Femur (tissue), 1 donor: ENCODE results near the gene TMEM33.
A peak's percentile ranks its signal among the peaks of the same experiment; 100 is the strongest.
"Not testable (repeated sequence)": the region's sequence is repeated elsewhere in the genome, so short reads cannot be mapped to it uniquely, and the experiment has no call there.

Experiments used
- DNase-seq: peaks from one replicate; pipeline ENCODE4 v3.0.0-alpha.2; 2017

Gene TMEM33

GRCh38 chr4:41934901-41935651, at the start of gene TMEM33:
Gene TMEM33 (plus strand): TSS chr4:41935429. CDS start chr4:41935485, 56 bp downstream.
- peak; percentile 91 for DNase-seq

- no peak for DNase-seq
Measured at GRCh38 chr4:41885456-41885855, 49.8 kb upstream of the TMEM33 start.

- DNase-seq: no peak
Measured at GRCh38 chr4:41887277-41887676, 48.0 kb upstream of the TMEM33 start.

- DNase-seq: no peak
Measured at GRCh38 chr4:41887821-41888686, 47.2 kb upstream of the TMEM33 start.

GRCh38 chr4:41888687-41889074, 46.5 kb upstream of the TMEM33 start:
- DNase-seq: no peak

GRCh38 chr4:41889317-41889716, 45.9 kb upstream of the TMEM33 start:
- DNase-seq: no peak

- DNase-seq: no peak
Measured at GRCh38 chr4:41890085-41890484, 45.1 kb upstream of the TMEM33 start.

- no peak for DNase-seq
Measured at GRCh38 chr4:41896648-41897047, 38.6 kb upstream of the TMEM33 start.

GRCh38 chr4:41897698-41898097, 37.5 kb upstream of the TMEM33 start:
- no peak for DNase-seq

GRCh38 chr4:41909136-41909535, 26.1 kb upstream of the TMEM33 start:
- DNase-seq: not testable (repeated sequence)

- DNase-seq: no peak
Measured at GRCh38 chr4:41912546-41912945, 22.7 kb upstream of the TMEM33 start.

GRCh38 chr4:41913509-41913908, 21.7 kb upstream of the TMEM33 start:
- no peak for DNase-seq

- no peak for DNase-seq
Measured at GRCh38 chr4:41918278-41918677, 17.0 kb upstream of the TMEM33 start.

- DNase-seq: not testable (repeated sequence)
Measured at GRCh38 chr4:41920416-41920815, 14.8 kb upstream of the TMEM33 start.

GRCh38 chr4:41921476-41921875, 13.8 kb upstream of the TMEM33 start:
- DNase-seq: no peak

GRCh38 chr4:41927796-41928499, 7.3 kb upstream of the TMEM33 start:
- DNase-seq: no peak

- no peak for DNase-seq
Measured at GRCh38 chr4:41930139-41930831, 4.9 kb upstream of the TMEM33 start.

GRCh38 chr4:41932988-41933387, 2.2 kb upstream of the TMEM33 start:
- no peak for DNase-seq

GRCh38 chr4:41933997-41934503, 1.2 kb upstream of the TMEM33 start:
- no peak for DNase-seq

- no peak for DNase-seq
Measured at GRCh38 chr4:41934514-41934900, 722 bp upstream of the TMEM33 start.

GRCh38 chr4:41935652-41936021, 408 bp downstream of the TMEM33 start:
- no peak for DNase-seq

- DNase-seq: no peak
Measured at GRCh38 chr4:41939016-41939626, 3.9 kb downstream of the TMEM33 start.
